ENCODE measurements around the gene FAM200B.

DNA sequence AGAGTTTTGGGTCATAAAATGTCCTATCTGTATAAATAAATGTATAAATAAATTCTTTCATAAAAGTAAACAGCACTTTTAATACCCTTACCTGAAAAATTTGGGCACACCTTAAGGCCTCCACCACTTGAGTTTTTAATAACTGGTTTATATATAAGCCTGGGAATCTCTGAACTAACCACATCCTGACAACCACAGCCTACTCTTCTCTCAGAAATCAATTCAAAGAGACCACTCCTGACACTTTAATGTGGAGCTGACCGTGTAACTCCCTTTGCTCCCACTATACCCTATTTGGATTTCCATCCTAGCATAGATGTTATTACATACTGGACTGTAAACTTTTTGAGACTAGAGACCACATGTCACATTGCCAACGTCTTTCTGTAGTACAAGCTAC is 30.0 kb upstream of the FAM200B start:
- TF ChIP-seq GATA2 (IDR thresholded peaks at IDR 0.05; ENCODE audit: low read depth, low read length) (no peak), GATA3 (IDR thresholded peaks at IDR 0.05; ENCODE audit: low read depth, low read length) (no peak)
